Testis (tissue), 2 donors: ENCODE data around the gene FARS2.

ENCODE experiments used
- POLR2A ChIP-seq: fragments of 450-650 bp; IDR thresholded peaks from one replicate; pipeline ENCODE4 v1.6.1; 2017; ENCODE audit warnings: antibody characterized with exemption, mild to moderate bottlenecking, moderate library complexity
- TF ChIP-seq, protein P1 (sequence below), 3 experiments: fragments of 450-650 bp in 2 of 3; fragments of 200-600 bp in 1 of 3; sonication (generic) in 1 of 3; IDR thresholded peaks; one replicate each; pipeline ENCODE4 v1.5.1; 2016 to 2019; ENCODE audit warnings: antibody characterized with exemption in 3 of 3, mild to moderate bottlenecking in 2 of 3, moderate library complexity in 1 of 3

DNA sequence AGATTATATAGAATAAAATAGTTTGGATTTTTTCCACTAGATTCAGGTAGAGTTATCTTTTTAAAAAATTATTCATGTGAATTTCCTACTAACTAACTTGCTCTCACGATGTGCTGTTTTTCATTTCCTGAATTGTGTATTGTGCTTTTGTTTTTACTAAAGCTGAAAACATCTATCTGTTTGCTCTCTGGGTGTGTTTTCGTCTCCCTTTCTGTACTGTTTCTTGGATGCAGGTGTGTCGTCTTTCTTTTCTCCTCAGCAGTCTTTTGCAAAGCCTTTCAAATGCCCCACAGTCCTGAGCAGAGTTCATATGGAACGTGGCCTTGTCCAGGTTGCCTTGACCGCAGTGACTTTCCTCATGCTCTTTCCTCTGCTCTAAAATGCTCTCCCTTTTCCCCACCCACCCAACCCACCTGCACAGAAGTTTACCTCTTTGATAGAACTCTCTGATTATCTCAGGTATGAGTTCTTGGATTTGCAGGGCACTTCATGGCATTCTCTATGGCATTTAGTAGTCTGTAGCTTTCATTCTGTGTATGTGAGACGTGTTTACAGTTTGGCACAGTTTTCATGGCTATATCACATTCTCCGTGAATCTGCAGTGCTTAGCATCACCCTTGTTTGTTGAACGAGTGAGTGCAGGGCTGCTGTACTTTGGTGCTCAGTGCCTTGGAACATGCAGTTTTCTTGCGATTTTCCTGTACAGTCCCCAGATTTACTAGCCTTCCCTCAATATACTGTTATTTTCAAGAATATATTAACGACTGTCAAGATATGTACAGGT lies 77.1 kb downstream of the FARS2 start:
- TF ChIP-seq, protein P1, sequence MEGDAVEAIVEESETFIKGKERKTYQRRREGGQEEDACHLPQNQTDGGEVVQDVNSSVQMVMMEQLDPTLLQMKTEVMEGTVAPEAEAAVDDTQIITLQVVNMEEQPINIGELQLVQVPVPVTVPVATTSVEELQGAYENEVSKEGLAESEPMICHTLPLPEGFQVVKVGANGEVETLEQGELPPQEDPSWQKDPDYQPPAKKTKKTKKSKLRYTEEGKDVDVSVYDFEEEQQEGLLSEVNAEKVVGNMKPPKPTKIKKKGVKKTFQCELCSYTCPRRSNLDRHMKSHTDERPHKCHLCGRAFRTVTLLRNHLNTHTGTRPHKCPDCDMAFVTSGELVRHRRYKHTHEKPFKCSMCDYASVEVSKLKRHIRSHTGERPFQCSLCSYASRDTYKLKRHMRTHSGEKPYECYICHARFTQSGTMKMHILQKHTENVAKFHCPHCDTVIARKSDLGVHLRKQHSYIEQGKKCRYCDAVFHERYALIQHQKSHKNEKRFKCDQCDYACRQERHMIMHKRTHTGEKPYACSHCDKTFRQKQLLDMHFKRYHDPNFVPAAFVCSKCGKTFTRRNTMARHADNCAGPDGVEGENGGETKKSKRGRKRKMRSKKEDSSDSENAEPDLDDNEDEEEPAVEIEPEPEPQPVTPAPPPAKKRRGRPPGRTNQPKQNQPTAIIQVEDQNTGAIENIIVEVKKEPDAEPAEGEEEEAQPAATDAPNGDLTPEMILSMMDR (IDR thresholded peaks at IDR 0.05), result no peak
- TF ChIP-seq POLR2A, result no peak
